B cell (primary cell): ENCODE measurements around the gene LZTFL1. TPM values are rescaled to one million over a fixed set of nuclear protein-coding genes. Genes with fewer than 3 reads are reported as not detected.

Experiments used
- ATAC-seq: fragments of 200-7000 bp; cut with Tn5 transposase; one replicate; pipeline ENCODE4 v1.10.0; 2021; ENCODE audit warnings: low read depth, mild to moderate bottlenecking, moderate number of reproducible peaks, moderate library complexity
- CTCF ChIA-PET: fragments of 350-600 bp; sonication (Branson Sonifier 250); formaldehyde crosslinking; loops from one replicate; lab custom pipeline; 2021; ENCODE audit warnings: antibody characterized with exemption, inconsistent platforms; lab: Charles Lee
- POLR2A ChIA-PET: fragments of 350-600 bp; sonication (Branson Sonifier 250); formaldehyde crosslinking; loops from one replicate; lab custom pipeline; 2021; ENCODE audit warnings: antibody characterized with exemption; lab: Charles Lee
- DNase-seq: peaks from one replicate; pipeline ENCODE4 v3.0.0; 2013
- H2AFZ ChIP-seq: 2 replicates; pipeline ENCODE4 v1.6.1; 2012; ENCODE audit warnings: mild to moderate bottlenecking, low read depth, low read length; ENCODE audit not compliant: insufficient read depth, poor library complexity, severe bottlenecking
- H3K27ac ChIP-seq, 2 donors: 1 replicate in 1 of 2; 2 replicates in 1 of 2; pipeline ENCODE4 v1.5.1; 2012 to 2013; ENCODE audit warnings: low read length in 2 of 2, mild to moderate bottlenecking in 2 of 2, moderate library complexity in 1 of 2
- H3K27me3 ChIP-seq, 4 experiments: fragments of 200-600 bp in 1 of 4; sonication (generic) in 1 of 4; replicated peaks in 1 of 4; 1 replicate in 2 of 4; 2 replicates in 2 of 4; pipeline versions ENCODE4 v1.6.1 to v1.7.0; 2013 to 2016; ENCODE audit warnings: low read length in 3 of 4, mild to moderate bottlenecking in 2 of 4, mixed read lengths in 1 of 4, moderate library complexity in 1 of 4; ENCODE audit not compliant: insufficient read depth in 4 of 4, control insufficient read depth in 3 of 4; ENCODE audit errors: control extremely low read depth in 1 of 4
- H3K36me3 ChIP-seq, 2 experiments: replicated peaks in 1 of 2; 1 replicate in 1 of 2; 2 replicates in 1 of 2; pipeline versions ENCODE4 v1.6.1 to v1.7.1; 2013; ENCODE audit warnings: low read length in 1 of 2; ENCODE audit not compliant: insufficient read depth in 2 of 2, control insufficient read depth in 1 of 2; ENCODE audit errors: control extremely low read depth in 1 of 2, extremely low read depth in 1 of 2
- H3K4me1 ChIP-seq, 2 donors: fragments of 200-600 bp in 1 of 2; sonication (generic) in 1 of 2; 1 replicate in 1 of 2; 2 replicates in 1 of 2; pipeline versions ENCODE4 v1.5.1 to v1.6.1; 2013 to 2017; ENCODE audit warnings: low read length in 2 of 2; ENCODE audit not compliant: control insufficient read depth in 2 of 2, insufficient read depth in 2 of 2
- H3K4me2 ChIP-seq: replicated peaks from 2 replicates; pipeline ENCODE3; 2012; ENCODE audit warnings: mild to moderate bottlenecking, low read depth, low read length; ENCODE audit not compliant: poor library complexity, severe bottlenecking
- H3K4me3 ChIP-seq, 5 experiments: fragments of 200-600 bp in 1 of 5; sonication (generic) in 1 of 5; 1 replicate in 3 of 5; 2 replicates in 2 of 5; pipeline versions ENCODE4 v1.5.1 to v1.7.0; 2011 to 2016; ENCODE audit warnings: low read length in 4 of 5, mild to moderate bottlenecking in 4 of 5, low read depth in 2 of 5, control low read depth in 1 of 5, moderate library complexity in 1 of 5; ENCODE audit not compliant: insufficient read depth in 1 of 5; ENCODE audit errors: control extremely low read depth in 1 of 5, extremely low read depth in 1 of 5
- H3K79me2 ChIP-seq: fragments of 200-600 bp; sonication (generic); one replicate; pipeline ENCODE4 v1.6.0; 2016; ENCODE audit warnings: low read length; ENCODE audit not compliant: control insufficient read depth, insufficient read depth
- H3K9ac ChIP-seq: fragments of 200-600 bp; sonication (generic); 2 replicates; pipeline ENCODE4 v1.6.1; 2017; ENCODE audit warnings: mild to moderate bottlenecking, low read length, moderate library complexity
- H3K9me3 ChIP-seq, 3 donors: one replicate each; pipeline versions ENCODE4 v1.6.1 to v1.7.1; 2013; ENCODE audit warnings: low read length in 2 of 3; ENCODE audit not compliant: control insufficient read depth in 2 of 3, insufficient read depth in 1 of 3; ENCODE audit errors: control extremely low read depth in 1 of 3
- H4K20me1 ChIP-seq: 2 replicates; pipeline ENCODE4 v1.6.0; 2012; ENCODE audit warnings: mild to moderate bottlenecking, low read length; ENCODE audit not compliant: insufficient read depth, control insufficient read depth, poor library complexity, severe bottlenecking
- H3K27ac Mint-ChIP-seq: one replicate; pipeline ENCODE4 v1.8.0; 2021; ENCODE audit warnings: mixed read lengths
- H3K27me3 Mint-ChIP-seq: one replicate; pipeline ENCODE4 v1.8.0; 2021; ENCODE audit warnings: mixed read lengths
- H3K4me1 Mint-ChIP-seq: one replicate; pipeline ENCODE4 v1.8.0; 2021; ENCODE audit warnings: mixed read lengths
- H3K4me3 Mint-ChIP-seq: one replicate; pipeline ENCODE4 v1.8.0; 2021; ENCODE audit warnings: mixed read lengths
- H3K9me3 Mint-ChIP-seq: one replicate; pipeline ENCODE4 v1.8.0; 2022; ENCODE audit warnings: mixed read lengths; ENCODE audit not compliant: insufficient read depth
- CTCF ChIP-seq: fragments of 200-600 bp; IDR thresholded peaks from one replicate; pipeline ENCODE4 v1.8.0; 2022; ENCODE audit warnings: antibody characterized with exemption, mild to moderate bottlenecking
- EZH2 ChIP-seq: IDR thresholded peaks from 2 replicates; pipeline ENCODE4 v1.6.1; 2012; ENCODE audit warnings: borderline replicate concordance, low read depth, mild to moderate bottlenecking, moderate library complexity, low read length; ENCODE audit not compliant: insufficient read depth, poor library complexity, severe bottlenecking
- WGBS: methylation state at CpG from one replicate; pipeline ENCODE4 v1.1.5; 2013; ENCODE audit warnings: missing lambda C conversion rate; ENCODE audit not compliant: insufficient coverage; 5-methylcytosine and 5-hydroxymethylcytosine counted together
- intact Hi-C: fragments of 100-400 bp; cut with micrococcal nuclease; formaldehyde crosslinking; loops from one replicate; pipeline ENCODE4 v1.10.0; 2022
- polyA plus RNA-seq: library from polyadenylated mRNA; depleted of rRNA; stranded (reverse); fragments of >200 nt; gene quantifications from 2 replicates; pipeline ENCODE4 v1.2.3, GENCODE V29; 2012
- total RNA-seq, 2 donors: library from RNA; stranded (reverse); fragments of 120-200 nt in 1 of 2; gene quantifications; 1 replicate in 1 of 2; 2 replicates in 1 of 2; pipeline versions ENCODE4 v1.2.3 to v1.2.4, GENCODE V29; 2013 to 2022

The LZTFL1 gene
- total and polyA plus RNA-seq, 2 donors (not counting 1 experiment from before 2014, with no cell fraction given), result 16.5 to 17.8 TPM

DNA sequence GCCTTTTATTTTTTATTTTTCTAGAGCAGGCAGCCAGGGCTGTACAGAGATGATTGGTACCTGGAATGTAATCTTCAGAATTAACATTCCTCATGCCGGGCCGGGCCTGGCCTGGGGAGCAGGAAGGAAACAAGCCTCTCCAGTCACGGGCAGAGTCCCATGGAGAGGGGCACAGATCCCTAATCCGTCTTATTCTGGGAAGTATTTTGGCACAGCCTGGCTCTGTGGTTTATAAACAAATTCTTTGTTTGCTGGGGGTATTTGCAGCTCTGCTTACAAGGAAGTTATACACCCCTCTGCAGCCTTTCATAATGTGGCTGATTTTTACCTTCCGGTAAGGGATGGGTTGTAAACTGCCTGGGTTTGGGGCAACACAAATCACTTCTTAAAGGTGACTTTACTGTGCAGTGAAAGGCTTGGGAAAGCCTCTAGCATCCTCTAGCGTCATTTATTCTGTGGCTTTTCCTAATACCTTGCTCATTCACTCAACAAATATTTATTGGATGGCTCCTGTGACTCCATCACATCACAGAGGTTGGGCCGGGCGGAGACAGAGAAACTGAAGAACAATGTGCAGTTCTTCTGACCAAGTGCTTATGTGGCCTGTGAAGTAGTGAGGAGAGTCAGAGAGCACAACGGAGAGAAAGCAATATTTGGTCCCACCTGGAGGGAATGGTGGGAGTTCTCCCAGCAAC is 48.3 kb downstream of the LZTFL1 start:
- Histone ChIP-seq H3K27ac (no peak overlapping the region), H3K79me2 (no peaks in the 10 kb centered on the region), H2AFZ (no peak overlapping the region), H3K4me3 (no peak overlapping the region), H3K9me3 (peaks cover 3 to 15% (median 4%) of the 10 kb centered on the region in 3 donors), H3K4me1 (peaks cover 28 to 32% of the 10 kb centered on the region in 2 donors), H3K4me2 (no peak overlapping the region), H3K9ac (no peak overlapping the region), H3K27me3 (peaks cover 0 to 24% (median 18%) of the 10 kb centered on the region in 4 experiments), H4K20me1 (no peaks in the 10 kb centered on the region), H3K36me3 (no peaks in the 10 kb centered on the region)
- TF ChIP-seq EZH2, result no peak
- no peak for TF ChIP-seq CTCF
- ChIA-PET CTCF (no interaction called here), POLR2A (no interaction called here)
- no peak overlapping the region for H3K4me3 Mint-ChIP-seq
- no peak overlapping the region for H3K27ac Mint-ChIP-seq
- H3K27me3 Mint-ChIP-seq, result peaks cover 31% of the 10 kb centered on the region
- H3K4me1 Mint-ChIP-seq, result peaks cover 30% of the 10 kb centered on the region
- DNase-seq, result no peak
- WGBS, result 90% methylated on average over 5 of the region's 9 CpGs
- peaks cover 2% of the 10 kb centered on the region for H3K9me3 Mint-ChIP-seq
- intact Hi-C loops, result no loop called here
- ATAC-seq, result no peak

DNA sequence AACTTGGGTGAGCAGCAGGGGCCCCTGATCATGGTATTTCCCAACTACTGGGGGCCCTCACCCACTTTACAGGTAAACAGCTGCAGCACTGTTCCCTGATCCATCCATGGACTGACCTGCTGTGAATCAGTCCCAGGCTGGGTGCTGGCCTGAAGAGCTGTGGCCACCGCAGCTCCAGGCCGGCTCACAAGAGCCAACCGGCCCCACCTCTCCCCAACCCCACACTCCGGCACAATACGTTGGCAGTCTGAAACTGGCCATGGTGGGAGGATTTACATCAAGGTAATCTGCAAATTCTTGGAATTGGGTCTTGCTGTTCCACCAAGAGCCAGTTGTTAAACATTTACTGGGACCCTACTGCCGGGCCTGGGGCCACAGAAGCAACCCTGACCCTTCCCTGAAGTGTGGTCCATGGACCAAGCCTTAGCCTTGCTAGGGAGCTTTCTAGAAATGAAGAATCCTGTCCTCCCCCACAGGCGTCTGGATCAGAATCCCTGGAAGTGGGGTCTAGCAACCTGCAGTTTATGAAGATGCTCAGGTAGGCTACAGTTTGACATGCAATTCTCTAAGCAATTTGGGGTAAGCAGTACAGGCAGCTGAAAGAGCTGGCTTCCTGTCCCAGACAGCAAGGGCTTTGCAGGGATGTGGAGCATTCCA is 49.3 kb downstream of the LZTFL1 start:
- Mint-ChIP-seq H3K4me3 (no peak overlapping the region), H3K27me3 (peaks cover 25% of the 10 kb centered on the region)
- TF ChIP-seq CTCF (no peak), EZH2 (no peak)

More for the DNA sequence above, 49.3 kb downstream of the LZTFL1 start:
- H3K36me3 ChIP-seq, result no peaks in the 10 kb centered on the region
- H3K9ac ChIP-seq, result no peak overlapping the region
- WGBS, result 100% methylated on average over 5 of the region's 7 CpGs
- H3K9me3 ChIP-seq, result peaks cover 3 to 15% (median 4%) of the 10 kb centered on the region in 3 donors
- no peaks in the 10 kb centered on the region for H3K79me2 ChIP-seq
- no peak overlapping the region for H3K4me2 ChIP-seq
- ChIA-PET CTCF (no interaction called here), POLR2A (no interaction called here)
- Mint-ChIP-seq H3K4me1 (peaks cover 30% of the 10 kb centered on the region), H3K9me3 (peaks cover 2% of the 10 kb centered on the region), H3K27ac (no peak overlapping the region)
- ATAC-seq (no peak), DNase-seq (no peak)
- H4K20me1 ChIP-seq, result no peaks in the 10 kb centered on the region
- H3K27ac ChIP-seq, result no peak overlapping the region
- intact Hi-C loops, result no loop called here
- H3K4me1 ChIP-seq, result peaks cover 28 to 32% of the 10 kb centered on the region in 2 donors
- H3K27me3 ChIP-seq, result peaks cover 0 to 22% (median 14%) of the 10 kb centered on the region in 4 experiments
- no peak overlapping the region for H2AFZ ChIP-seq
- H3K4me3 ChIP-seq, result no peak overlapping the region
